GM18519 (cell line): ENCODE measurements around the gene AGAP1.

ENCODE experiments used
- ATAC-seq: cut with Tn5 transposase; IDR thresholded peaks from one replicate; pipeline ENCODE4 v1.9.1; 2021; ENCODE audit warnings: mild to moderate bottlenecking, moderate library complexity; ENCODE audit not compliant: unreplicated experiment, low FRiP score

Gene AGAP1

DNA sequence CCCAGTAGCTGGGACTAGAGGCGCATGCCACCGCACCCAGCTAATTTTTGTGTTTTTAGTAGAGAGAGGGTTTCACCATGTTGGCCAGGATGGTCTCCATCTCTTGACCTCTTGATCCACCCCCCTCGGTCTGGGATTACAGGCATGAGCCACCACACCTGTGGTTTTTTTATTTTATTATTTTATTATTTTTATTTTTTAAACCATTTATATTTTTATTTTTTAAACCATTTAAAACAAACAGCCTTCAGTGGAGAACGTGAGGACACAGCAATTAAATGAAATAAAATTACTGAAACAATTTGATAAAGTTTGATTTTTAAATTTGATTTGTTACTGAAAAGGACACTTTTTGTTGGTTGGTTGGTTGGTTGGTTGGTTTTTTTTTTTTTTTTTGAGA, 181.0 kb downstream of the AGAP1 start:
- no peak for ATAC-seq

DNA sequence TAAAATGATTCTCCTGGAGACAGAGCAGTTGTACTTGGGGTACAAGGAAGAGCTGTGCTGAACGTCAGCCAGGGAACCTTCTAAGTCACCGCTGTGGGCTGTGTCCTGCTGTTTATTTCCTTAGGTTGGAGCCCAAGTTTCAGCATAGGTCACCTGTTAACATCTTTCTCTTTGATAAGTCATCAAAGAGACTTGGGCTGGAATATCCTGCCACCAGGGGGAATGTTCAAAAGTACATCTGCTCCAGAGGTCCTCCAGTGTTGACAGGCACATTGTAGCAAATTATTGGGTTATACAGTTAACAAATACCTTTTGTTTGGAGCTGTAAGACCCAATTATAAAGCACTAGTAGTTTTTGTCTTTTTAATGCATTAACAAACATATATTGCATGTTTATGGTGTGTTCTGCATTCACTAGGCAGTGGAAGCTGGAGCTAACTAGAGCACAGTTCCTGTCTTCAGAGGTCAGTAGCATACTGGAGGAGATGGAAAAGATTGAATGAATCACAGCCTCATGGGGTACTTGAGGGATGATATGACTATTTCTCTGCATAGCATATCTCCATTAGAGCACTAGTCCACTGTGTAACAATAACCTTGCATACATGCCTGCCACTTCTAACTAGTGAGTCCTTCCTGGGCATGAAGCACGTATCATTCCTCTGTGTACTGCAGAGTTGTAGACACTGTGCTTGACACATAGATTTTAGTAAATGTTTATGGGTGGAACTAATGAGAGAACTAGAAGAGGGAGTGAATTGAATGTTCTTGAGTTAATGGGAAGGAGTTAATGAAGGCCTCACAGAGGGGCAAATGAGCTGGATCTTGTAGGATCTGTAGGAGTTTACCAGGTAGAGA, 182.1 kb downstream of the AGAP1 start:
- ATAC-seq = no peak

DNA sequence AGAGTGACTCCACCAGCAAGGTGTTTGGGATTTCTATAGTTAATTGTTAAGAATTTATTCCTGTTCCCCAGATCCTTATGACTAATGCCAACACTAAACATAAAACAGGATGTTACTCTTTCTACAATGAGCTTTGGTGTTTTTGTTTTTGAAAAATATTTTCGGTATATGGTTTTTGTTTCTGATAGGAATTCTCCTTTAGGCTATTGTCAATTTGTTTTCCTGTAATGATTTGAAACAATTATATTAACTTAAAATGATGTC, 182.6 kb downstream of the AGAP1 start:
- no peak for ATAC-seq

DNA sequence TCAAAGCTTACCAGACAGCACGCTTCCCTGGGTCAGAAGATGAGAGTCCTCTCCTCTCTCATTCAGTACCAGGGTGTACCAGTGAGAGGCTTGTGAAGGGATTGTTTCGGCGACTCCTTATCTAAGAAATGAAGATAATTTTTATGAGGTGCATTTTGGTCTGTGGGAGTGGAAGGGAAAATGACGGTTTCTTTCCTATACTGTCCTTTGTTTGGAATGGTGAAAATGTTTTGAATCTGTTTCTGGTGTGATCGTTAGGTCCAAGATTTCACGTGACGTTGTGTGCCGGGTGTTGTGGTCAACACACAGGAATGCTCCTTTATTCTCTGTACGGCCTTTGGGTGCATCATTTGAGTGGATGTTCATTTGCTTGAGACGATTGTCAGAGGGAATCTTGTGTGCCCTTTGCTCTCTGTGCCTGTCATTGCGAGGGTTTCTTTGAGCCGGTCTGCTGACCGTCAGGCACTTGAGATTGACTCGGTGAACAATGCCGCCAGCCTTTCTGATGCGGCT, 183.5 kb downstream of the AGAP1 start:
- ATAC-seq = no peak

DNA sequence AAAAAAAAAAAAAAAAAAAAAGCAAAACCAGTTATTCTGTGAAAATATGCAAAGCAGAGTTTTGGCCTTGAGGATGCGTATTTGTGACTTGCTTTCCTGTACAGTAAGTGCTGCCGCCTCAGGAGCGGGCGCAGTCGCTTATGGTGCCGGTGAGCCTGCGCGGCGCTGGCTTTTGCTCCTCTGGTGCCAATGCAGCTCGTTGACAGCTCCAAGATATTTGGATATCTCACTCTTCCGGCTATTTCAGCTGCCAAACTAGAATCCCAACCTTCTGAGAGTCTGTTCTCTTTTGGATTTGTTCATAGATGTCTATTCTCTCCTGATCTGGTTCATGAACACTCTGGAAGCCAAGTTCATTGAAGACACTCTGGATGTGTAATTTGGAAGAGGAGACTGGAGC, 184.1 kb downstream of the AGAP1 start:
- ATAC-seq = no peak

DNA sequence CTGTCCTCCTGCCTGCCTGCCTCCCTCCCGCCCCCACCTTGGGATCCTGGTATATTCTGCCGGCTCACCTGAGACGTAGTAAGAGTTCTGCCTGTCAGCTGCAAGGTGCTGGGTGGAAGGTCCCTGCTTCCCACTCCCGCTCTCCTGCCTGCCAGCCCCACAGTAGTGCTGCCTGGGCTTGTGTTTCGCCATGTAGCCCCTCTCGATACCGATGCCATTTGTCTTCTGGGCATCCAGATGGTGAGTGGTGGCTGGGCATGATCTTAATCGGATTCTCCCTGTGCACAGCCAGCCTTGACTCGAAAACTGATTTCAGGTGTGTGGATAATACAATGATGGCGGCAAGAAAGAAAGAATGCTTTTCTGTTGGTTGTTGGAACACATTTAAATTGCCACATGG, 184.9 kb downstream of the AGAP1 start:
- no peak for ATAC-seq

DNA sequence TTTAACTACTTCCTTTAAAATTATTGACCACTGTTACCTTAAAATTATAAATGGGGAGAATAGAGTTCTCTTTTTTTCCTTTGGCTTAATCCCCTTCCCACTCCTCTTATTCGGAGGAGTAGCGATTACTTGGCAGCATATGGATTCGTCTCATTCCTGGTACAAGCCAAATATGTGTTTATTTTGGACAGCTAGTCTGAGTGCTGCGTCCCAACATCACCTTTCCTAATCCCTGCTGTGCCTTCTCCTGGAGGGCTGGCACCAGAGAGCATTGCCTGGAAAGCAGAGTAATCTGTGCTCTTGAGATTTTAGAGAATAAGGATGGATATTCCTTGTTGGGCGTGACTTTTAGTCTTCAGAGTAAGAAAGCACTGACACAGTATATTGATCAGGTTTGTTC, 185.6 kb downstream of the AGAP1 start:
- ATAC-seq = no peak

DNA sequence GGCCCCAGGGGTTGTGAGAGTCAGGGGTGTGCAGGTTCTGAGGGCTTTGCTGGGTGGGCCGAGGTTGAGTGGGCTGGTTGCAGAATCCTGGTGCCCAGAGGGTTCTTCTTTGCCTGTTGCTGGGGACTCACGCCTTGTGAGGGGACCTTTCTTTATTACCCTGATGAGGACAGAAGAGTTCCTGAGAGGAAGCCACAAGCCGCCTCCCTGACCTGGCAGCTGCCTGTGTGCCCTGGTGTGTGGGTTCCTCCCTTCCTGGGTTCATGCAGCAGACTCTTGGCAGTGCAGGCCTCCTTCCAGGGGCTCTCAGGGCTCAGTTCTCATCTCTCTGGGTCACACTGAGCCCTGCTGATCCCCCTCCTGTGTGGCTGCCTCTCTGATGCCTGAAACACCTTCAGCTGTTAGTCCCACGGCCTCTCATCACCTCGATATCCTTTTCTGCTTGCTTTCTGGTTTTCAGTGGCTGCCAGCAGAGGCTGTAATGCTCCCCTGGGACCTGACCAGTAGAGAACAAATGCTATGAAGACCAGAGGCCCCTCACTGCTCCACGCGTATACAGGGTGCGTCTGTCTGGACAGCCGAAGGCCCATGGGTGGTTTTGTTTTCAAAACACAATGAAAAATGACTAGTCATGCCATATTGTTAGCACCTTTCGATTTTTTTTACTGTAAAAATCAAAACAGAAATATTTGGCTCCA, 191.3 kb downstream of the AGAP1 start:
- ATAC-seq = no peak

DNA sequence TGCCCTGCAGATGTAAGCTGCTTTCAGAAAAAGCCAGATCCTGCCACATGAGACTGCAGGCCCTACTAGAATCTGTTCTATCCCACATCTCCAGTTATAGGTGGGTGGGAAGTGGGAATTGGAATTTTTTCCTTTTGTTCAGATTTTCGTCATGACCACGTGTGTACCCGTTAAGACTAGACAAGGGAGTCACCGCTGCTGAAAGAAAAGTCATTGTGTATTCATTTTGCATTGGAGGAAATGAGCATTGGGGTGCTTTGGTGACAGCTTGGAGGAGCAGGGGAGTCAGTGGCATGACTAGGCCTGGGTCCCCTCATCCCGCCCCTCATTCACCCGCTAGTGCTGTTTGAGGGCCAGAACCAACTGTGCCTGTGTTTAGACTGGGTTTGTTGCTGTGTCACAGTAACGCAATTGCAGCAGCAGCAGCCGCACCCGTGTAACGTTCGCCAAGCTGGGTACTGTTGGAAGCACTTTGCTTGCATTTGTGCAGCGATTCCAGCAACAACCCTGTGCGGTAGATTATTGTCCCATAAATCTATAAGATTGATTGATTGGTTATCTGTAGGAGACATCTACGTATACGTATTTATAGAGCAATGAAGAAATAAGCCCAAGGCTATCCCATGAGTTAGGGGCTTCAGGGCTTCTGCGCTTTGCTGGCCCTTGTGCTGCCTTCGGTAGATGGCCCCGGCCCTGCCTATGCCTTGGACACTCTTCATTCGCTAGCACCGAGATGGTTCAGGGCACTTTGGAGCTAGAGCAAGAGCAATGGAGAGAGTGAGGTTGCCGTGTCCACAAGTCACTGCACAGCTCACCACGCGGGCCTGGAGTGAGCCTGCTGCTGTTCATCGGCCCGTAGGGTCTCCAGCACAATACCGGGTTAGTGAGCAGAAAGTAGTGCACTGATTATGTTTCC, 194.9 kb downstream of the AGAP1 start:
- no peak for ATAC-seq

DNA sequence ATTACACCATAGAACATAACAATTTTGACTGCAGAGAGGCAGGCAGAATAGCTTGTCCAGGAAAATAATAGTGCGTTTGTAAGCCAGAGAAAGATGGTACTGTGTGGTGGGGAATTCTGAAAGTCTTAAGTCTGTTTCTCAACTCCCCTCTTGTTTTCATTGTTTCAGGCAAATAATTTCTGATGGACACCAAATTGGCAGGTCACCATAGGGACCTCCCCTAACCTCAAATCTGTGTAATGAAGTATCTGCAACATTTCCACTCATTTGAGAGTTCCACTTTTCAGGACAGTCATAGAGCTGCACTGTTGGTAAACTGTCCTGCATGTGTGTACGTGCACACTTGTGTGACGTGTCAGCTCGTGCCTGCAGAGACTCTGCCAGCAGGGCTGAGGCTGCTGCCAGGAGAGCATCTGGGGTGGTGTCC, 195.6 kb downstream of the AGAP1 start:
- ATAC-seq = no peak

DNA sequence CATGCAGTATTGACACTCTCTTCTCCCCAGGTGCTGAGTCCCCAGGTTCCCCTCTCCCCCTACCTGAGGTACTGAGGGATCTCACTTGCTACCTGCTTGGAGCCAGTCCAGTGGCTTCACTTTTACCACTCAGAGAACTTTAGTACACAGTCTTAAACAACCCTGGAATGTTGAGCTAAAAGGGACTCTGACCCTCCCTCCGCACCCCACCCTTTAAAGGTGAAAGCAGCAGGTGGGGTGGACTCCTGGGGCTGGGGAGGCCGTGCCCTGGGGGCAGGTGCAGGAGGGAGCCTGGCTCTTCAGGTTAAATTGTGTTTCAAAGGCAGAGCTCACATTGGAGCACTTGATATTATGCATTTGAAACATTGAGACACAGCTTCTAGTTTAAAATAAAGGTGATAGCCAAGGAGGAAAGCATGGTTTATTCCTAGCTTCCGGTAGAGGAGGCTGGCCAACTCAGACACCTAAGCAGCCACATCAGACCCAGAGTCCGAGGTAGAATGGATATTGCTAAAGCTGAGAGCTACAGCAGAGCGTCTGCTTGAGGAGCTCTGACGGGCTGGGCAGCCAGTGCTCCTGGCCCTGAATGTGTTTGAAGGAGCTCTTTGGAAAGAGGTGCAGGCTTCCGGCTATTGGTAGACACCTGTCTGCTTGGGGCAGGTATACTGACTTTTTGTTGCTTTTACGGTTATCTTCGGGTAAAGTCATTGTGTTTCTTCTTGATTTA, 196.4 kb downstream of the AGAP1 start:
- no peak for ATAC-seq

DNA sequence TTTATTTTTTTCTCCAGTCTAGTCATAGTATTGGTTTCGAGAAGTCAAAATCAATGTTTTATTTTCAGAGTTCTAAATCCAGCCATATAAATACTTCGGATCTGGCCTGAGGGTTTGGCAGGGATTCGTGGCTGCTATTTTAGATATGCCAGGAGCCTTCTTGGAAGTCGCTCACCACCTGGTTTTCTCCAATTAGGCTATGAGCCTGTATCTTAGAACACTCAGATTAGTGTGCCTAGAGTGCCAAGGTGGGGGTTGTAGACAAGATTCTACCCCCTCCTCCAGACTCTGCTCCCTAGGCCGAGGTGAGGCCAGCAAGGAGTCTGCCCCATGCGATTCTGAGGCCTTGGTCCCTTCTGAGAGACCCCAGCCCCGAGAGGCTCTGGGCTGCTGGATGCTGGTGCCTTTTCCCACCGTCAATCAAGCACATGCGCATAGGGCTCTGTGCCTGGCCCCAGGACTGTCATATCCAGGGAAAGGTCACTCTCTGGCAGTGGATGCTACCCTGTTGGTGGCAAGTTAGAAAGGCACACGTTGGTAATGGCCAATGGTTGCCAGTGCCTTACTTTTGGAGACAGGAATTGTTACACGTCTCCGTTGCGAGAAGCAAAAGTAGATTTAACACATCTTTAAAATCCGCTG, 197.1 kb downstream of the AGAP1 start:
- no peak for ATAC-seq

DNA sequence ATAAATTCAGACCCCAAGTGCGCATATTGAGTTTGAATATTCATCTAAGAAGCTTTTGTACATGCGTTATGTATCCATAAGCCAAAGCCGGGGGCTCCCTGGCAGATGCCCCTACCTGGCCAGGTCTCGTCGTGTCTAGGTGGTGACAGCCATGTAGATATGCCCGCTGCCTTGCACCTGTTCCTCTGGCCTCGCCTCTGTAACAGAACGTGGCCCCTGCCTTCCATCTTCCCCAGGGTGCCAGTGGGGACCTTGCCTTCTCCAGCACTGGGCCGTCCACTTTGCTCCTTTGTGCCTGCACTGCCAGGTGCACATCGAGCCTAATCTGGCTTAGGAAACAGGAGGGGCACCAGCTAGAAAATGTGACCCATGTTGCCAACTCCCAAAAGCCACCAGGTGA, 198.2 kb downstream of the AGAP1 start:
- ATAC-seq = no peak

DNA sequence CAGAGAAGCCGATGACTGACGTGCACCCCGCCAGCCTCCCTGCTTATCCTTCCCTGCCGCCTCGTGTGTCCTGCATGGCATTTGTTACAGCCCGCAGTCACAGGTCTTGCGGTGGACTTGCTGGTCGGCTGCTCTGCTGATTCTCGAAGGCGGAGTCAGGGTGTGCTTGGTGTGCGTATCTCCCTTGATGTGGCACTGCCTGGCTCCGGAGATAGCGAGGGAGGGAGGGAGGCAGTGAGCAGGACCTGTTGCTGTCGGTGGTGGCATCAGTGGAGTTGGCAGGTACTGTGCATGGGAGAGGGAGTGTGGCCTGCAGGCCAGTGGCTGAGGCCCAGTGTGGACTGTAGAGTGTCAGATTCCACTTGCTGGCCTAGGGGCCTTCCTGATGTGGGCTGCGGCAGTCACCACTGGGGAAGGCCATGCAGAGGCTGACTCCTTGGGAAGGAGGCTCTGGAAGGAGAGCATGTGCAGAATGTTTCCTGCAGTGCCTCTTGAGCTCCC, 198.9 kb downstream of the AGAP1 start:
- no peak for ATAC-seq

DNA sequence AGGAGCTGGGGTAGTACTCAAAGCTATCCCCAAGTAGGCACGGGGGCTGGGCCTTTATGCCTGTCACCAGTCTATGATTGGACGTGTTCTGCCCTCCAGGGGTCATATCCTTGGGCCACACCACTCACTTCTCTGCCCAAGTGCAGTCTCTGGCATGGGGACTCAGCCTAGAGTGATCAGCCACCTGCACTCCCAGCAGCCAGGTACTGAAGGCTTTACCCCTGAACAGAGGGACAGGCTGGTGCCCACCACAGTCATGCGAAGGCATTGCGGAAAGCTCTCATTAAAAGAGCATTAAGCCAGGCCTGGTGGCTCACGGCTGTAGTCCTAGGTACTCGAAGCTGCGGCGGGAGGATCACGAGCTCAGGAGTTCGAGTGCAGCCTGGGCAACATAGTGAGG, 199.4 kb downstream of the AGAP1 start:
- ATAC-seq = no peak

DNA sequence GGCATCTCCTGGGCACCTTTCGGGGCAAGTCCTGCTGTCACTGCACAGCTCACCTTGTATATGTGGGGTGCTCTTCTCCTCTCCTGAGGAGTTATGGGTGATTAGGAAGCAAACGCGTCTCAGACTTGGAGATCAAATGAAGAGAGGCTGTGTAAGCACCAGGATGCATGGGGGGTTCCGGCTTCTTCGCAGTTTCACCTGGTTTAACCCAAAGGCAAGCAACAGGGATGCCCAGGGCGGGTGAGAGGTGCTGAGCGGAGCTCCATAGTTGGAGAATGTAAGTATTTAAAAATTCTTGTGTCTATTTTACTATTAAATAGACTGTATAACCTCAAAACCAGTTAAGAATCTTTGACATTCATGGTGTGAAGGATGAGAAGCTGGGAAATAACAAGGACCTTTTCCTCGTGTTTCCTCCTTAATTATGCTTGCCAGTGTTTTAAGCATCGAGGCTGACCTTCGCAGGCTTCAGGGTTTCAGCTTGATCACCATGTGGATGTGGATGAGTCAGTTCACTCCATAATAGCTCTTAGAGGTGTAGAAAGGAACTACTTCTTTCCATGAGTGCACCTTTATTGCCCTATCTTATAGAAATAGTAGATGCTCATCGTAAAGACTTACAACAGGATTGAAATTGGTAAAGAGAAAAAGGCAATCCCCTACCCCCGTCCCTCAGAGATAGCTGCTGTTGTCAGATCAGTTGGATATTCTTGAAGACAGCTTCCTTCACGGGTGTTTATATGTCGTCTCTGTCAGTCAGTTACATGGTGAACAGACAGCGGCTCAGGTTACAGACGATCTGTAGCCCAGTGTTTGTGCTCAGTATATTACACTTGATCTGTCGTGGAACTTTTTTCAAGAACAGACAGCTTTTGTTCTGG, 201.1 kb downstream of the AGAP1 start:
- no peak for ATAC-seq

DNA sequence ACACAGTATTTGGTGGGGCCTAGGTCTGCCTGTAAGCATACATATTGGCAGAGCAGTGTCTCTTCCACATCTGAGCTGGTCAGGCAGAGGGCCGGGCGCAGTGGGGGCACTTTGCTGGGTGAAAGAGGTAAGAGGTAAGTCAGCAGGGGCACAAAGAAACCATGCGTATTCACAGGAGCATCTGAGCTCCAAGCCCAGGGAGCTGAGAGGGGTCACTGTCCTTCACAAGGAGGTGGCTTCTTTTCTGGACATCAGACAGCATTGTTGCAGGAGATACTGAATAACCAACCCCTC, 201.7 kb downstream of the AGAP1 start:
- no peak for ATAC-seq

DNA sequence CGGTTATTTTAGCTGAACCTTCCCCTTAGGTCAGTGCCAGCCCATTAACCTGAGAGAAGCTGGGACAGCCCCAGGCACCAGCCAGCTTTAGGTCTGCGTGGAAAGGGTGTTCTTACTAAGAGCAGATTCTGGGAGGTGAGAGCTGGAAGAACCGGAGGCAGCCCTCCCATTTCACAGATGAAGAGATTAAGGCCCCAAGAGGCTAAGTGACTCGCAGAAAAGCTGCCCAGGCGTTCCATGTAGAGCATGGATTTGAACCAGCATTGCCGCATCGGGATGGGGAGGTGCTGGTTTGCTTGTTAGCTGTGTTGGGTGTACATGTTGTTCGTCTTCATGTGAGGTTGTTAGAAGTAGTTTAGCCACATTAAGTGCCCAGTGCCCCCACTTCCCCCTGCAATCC, 203.2 kb downstream of the AGAP1 start:
- no peak for ATAC-seq

DNA sequence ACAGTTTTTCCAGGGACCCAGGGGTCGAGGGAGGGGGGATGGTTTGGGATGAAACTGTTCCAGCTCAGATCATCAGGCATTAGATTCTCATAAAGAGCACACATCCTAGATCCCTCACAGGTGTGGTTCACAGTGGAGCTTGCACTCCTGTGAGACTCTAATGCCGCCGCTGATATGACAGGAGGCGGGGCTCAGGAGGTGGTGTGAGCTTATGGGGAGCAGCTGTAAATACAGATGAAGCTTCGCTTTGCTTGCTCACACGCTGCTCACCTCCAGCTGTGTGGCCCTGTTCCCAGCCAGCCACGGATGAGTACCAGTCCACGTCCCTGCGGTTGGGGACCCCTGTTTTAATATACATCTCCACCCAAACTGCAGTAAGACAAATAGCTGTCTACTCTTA, 204.2 kb downstream of the AGAP1 start:
- ATAC-seq = no peak
